Thyroid gland (tissue), 4 donors: ENCODE measurements around the gene HOXD10.

Experiments
- CTCF ChIP-seq, 6 experiments: fragments of 200-600 bp in 3 of 6; fragments of 450-650 bp in 3 of 6; sonication (generic) in 3 of 6; IDR thresholded peaks; one replicate each; pipeline ENCODE4 v1.5.1; 2016 to 2019; ENCODE audit warnings: antibody characterized with exemption in 6 of 6, mild to moderate bottlenecking in 2 of 6, inconsistent platforms in 1 of 6, moderate library complexity in 1 of 6
- POLR2A ChIP-seq, 2 donors: fragments of 450-650 bp; IDR thresholded peaks; one replicate each; pipeline ENCODE4 v1.6.1; 2017; ENCODE audit warnings: antibody characterized with exemption in 2 of 2, mild to moderate bottlenecking in 2 of 2, moderate library complexity in 1 of 2

- no peak for TF ChIP-seq CTCF (IDR thresholded peaks at IDR 0.05)
- no peak for TF ChIP-seq POLR2A (IDR thresholded peaks at IDR 0.05)
Observed at GRCh38 chr2:176148751-176149421, 32.3 kb downstream of the HOXD10 start.
